Measurements from ENCODE around the gene MUCL3. TPM values are rescaled to one million over a fixed set of nuclear protein-coding genes. Genes with fewer than 3 reads are reported as not detected.

MUCL3 gene
- total and polyA plus RNA-seq, 2 donors (not counting 1 experiment from before 2014, with no cell fraction given), result not detected

GRCh38 chr6:31001281-31001888 lies 60.6 kb downstream of the MUCL3 start:
- H3K27me3 Mint-ChIP-seq, result peaks cover 11% of the 10 kb centered on the region
- Histone ChIP-seq H3K9ac (ENCODE audit: low read length) (no peak overlapping the region), H3K4me2 (replicated peaks; ENCODE audit: low read depth, low read length, poor library complexity, severe bottlenecking) (no peak overlapping the region), H3K36me3 (replicated peaks in 1 of 2; ENCODE audit: control extremely low read depth in 1 of 2, control insufficient read depth in 1 of 2, extremely low read depth in 1 of 2, insufficient read depth in 2 of 2, low read length in 1 of 2) (no peaks in the 10 kb centered on the region), H3K4me3 (ENCODE audit: control extremely low read depth in 1 of 5, extremely low read depth in 1 of 5, insufficient read depth in 1 of 5, low read depth in 2 of 5, low read length in 4 of 5) (no peak overlapping the region), H3K79me2 (ENCODE audit: control insufficient read depth, insufficient read depth, low read length) (no peaks in the 10 kb centered on the region), H4K20me1 (ENCODE audit: control insufficient read depth, insufficient read depth, low read length, poor library complexity, severe bottlenecking) (no peaks in the 10 kb centered on the region), H3K27me3 (replicated peaks in 1 of 4; ENCODE audit: control extremely low read depth in 1 of 4, control insufficient read depth in 3 of 4, insufficient read depth in 4 of 4, low read length in 3 of 4) (peaks cover 0 to 3% (median 0%) of the 10 kb centered on the region in 4 experiments), H2AFZ (ENCODE audit: insufficient read depth, low read depth, low read length, poor library complexity, severe bottlenecking) (no peak overlapping the region), H3K4me1 (ENCODE audit: control insufficient read depth in 2 of 2, insufficient read depth in 2 of 2, low read length in 2 of 2) (no peaks in the 10 kb centered on the region), H3K27ac (ENCODE audit: low read length in 2 of 2) (no peak overlapping the region), H3K9me3 (ENCODE audit: control extremely low read depth in 1 of 3, control insufficient read depth in 2 of 3, insufficient read depth in 1 of 3, low read length in 2 of 3) (no peaks in the 10 kb centered on the region)
- no peaks in the 10 kb centered on the region for H3K9me3 Mint-ChIP-seq (ENCODE audit: insufficient read depth)
- H3K4me1 Mint-ChIP-seq, result peaks cover 4% of the 10 kb centered on the region
- no peak for ATAC-seq (ENCODE audit: low read depth)
- intact Hi-C loops (cut with micrococcal nuclease), result no loop called here
- POLR2A ChIA-PET, result no interaction called here
- H3K4me3 Mint-ChIP-seq, result no peak overlapping the region
- DNase-seq, result no peak
- CTCF ChIA-PET, result interaction anchor here (0.9 kb wide), 1 partner anchor 69 kb away, joined by 3 read pairs; no protein-coding TSS in a partner anchor
- WGBS (ENCODE audit: insufficient coverage), result 82% methylated on average over 10 of the region's 13 CpGs
- TF ChIP-seq CTCF (IDR thresholded peaks at IDR 0.05) (no peak), EZH2 (IDR thresholded peaks at IDR 0.05; ENCODE audit: borderline replicate concordance, insufficient read depth, low read depth, low read length, poor library complexity, severe bottlenecking) (no peak)
- H3K27ac Mint-ChIP-seq, result no peak overlapping the region

DNA sequence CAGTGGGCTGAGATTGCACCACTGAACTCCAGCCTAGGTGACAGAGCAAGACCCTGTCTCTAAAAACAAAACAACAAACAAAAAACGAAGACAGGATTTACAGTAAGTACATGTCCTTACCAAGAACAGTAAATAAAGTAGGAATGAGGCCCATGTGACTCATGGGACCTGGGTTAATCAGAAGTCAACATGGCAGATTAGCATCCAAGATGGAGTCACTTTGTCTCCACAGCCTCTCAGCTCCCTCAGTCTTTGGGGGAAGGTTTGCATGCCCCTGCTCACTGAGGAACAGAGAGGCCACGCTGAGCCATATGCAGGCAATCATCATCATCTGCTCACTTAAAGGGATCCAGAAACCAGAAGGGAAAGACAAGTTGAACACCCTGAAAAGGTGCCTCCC lies 61.7 kb downstream of the MUCL3 start:
- no peak for TF ChIP-seq CTCF (IDR thresholded peaks at IDR 0.05)
- TF ChIP-seq EZH2 (IDR thresholded peaks at IDR 0.05; ENCODE audit: borderline replicate concordance, insufficient read depth, low read depth, low read length, poor library complexity, severe bottlenecking), result no peak
- H3K9ac ChIP-seq (ENCODE audit: low read length), result no peak overlapping the region
- WGBS (ENCODE audit: insufficient coverage), result no CpG with 5 or more reads among the region's 2 CpGs
- H3K9me3 ChIP-seq (ENCODE audit: control extremely low read depth in 1 of 3, control insufficient read depth in 2 of 3, insufficient read depth in 1 of 3, low read length in 2 of 3), result no peaks in the 10 kb centered on the region
- Mint-ChIP-seq H3K27ac (no peak overlapping the region), H3K9me3 (ENCODE audit: insufficient read depth) (no peaks in the 10 kb centered on the region), H3K27me3 (peaks cover 19% of the 10 kb centered on the region), H3K4me3 (no peak overlapping the region), H3K4me1 (peaks cover 4% of the 10 kb centered on the region)
- no peak for ATAC-seq (ENCODE audit: low read depth)
- H4K20me1 ChIP-seq (ENCODE audit: control insufficient read depth, insufficient read depth, low read length, poor library complexity, severe bottlenecking), result no peaks in the 10 kb centered on the region
- H2AFZ ChIP-seq (ENCODE audit: insufficient read depth, low read depth, low read length, poor library complexity, severe bottlenecking), result no peak overlapping the region
- no peak overlapping the region for H3K4me2 ChIP-seq (replicated peaks; ENCODE audit: low read depth, low read length, poor library complexity, severe bottlenecking)
- H3K27me3 ChIP-seq (replicated peaks in 1 of 4; ENCODE audit: control extremely low read depth in 1 of 4, control insufficient read depth in 3 of 4, insufficient read depth in 4 of 4, low read length in 3 of 4), result peaks cover 0 to 4% (median 0%) of the 10 kb centered on the region in 4 experiments
- H3K27ac ChIP-seq (ENCODE audit: low read length in 2 of 2), result no peak overlapping the region
- no peaks in the 10 kb centered on the region for H3K4me1 ChIP-seq (ENCODE audit: control insufficient read depth in 2 of 2, insufficient read depth in 2 of 2, low read length in 2 of 2)
- ChIA-PET POLR2A (no interaction called here), CTCF (interaction anchor here (0.9 kb wide), 1 partner anchor 68 kb away, joined by 3 read pairs; no protein-coding TSS in a partner anchor)
- intact Hi-C loops (cut with micrococcal nuclease), result no loop called here
- no peak for DNase-seq
- H3K79me2 ChIP-seq (ENCODE audit: control insufficient read depth, insufficient read depth, low read length), result no peaks in the 10 kb centered on the region
- no peak overlapping the region for H3K4me3 ChIP-seq (ENCODE audit: control extremely low read depth in 1 of 5, extremely low read depth in 1 of 5, insufficient read depth in 1 of 5, low read depth in 2 of 5, low read length in 4 of 5)
- H3K36me3 ChIP-seq (replicated peaks in 1 of 2; ENCODE audit: control extremely low read depth in 1 of 2, control insufficient read depth in 1 of 2, extremely low read depth in 1 of 2, insufficient read depth in 2 of 2, low read length in 1 of 2), result no peaks in the 10 kb centered on the region
